GM19468 (cell line): Measurements from ENCODE around the gene CDC42EP4.
"Not testable (repeated sequence)": the region's sequence is repeated elsewhere in the genome, so short reads cannot be mapped to it uniquely, and the experiment has no call there.

Source experiments
- ATAC-seq: cut with Tn5 transposase; IDR thresholded peaks from one replicate; pipeline ENCODE4 v1.9.1; 2021; ENCODE audit warnings: mild to moderate bottlenecking, moderate library complexity, moderate number of reproducible peaks; ENCODE audit not compliant: unreplicated experiment; ENCODE audit errors: extremely low read depth

Gene CDC42EP4

GRCh38 chr17:73343739-73344454 lies 32.1 kb upstream of the CDC42EP4 start:
- ATAC-seq = no peak

GRCh38 chr17:73343168-73343634 lies 31.4 kb upstream of the CDC42EP4 start:
- no peak for ATAC-seq

- no peak for ATAC-seq
Measured at GRCh38 chr17:73342541-73343167, 30.9 kb upstream of the CDC42EP4 start.

GRCh38 chr17:73342050-73342522 lies 30.3 kb upstream of the CDC42EP4 start:
- no peak for ATAC-seq

GRCh38 chr17:73341350-73342049 lies 29.7 kb upstream of the CDC42EP4 start:
- ATAC-seq = no peak

- no peak for ATAC-seq
Measured at GRCh38 chr17:73340093-73340596, 28.3 kb upstream of the CDC42EP4 start.

GRCh38 chr17:73338566-73339197 lies 26.9 kb upstream of the CDC42EP4 start:
- ATAC-seq = no peak

- no peak for ATAC-seq
Measured at GRCh38 chr17:73338050-73338521, 26.3 kb upstream of the CDC42EP4 start.

- ATAC-seq = no peak
Measured at GRCh38 chr17:73337330-73337710, 25.5 kb upstream of the CDC42EP4 start.

GRCh38 chr17:73336408-73337329 lies 24.9 kb upstream of the CDC42EP4 start:
- ATAC-seq = no peak

GRCh38 chr17:73335591-73336407 lies 24.0 kb upstream of the CDC42EP4 start:
- ATAC-seq = no peak

- no peak for ATAC-seq
Measured at GRCh38 chr17:73334771-73335513, 23.1 kb upstream of the CDC42EP4 start.

- ATAC-seq = not testable (repeated sequence)
Measured at GRCh38 chr17:73333445-73333844, 21.6 kb upstream of the CDC42EP4 start.

- no peak for ATAC-seq
Measured at GRCh38 chr17:73331060-73331459, 19.3 kb upstream of the CDC42EP4 start.

GRCh38 chr17:73327676-73328075 lies 15.9 kb upstream of the CDC42EP4 start:
- no peak for ATAC-seq

- no peak for ATAC-seq
Measured at GRCh38 chr17:73325527-73325842, 13.7 kb upstream of the CDC42EP4 start.

- ATAC-seq = no peak
Measured at GRCh38 chr17:73324711-73325526, 13.1 kb upstream of the CDC42EP4 start.
